ENCODE results near the gene RALGAPA2. TPM values are rescaled to one million over a fixed set of nuclear protein-coding genes. Genes with fewer than 3 reads are reported as not detected.

Gene RALGAPA2
- polyA plus RNA-seq, 1 of the 3 experiments (the other 2 are of a cell fraction): 1.0 TPM

DNA sequence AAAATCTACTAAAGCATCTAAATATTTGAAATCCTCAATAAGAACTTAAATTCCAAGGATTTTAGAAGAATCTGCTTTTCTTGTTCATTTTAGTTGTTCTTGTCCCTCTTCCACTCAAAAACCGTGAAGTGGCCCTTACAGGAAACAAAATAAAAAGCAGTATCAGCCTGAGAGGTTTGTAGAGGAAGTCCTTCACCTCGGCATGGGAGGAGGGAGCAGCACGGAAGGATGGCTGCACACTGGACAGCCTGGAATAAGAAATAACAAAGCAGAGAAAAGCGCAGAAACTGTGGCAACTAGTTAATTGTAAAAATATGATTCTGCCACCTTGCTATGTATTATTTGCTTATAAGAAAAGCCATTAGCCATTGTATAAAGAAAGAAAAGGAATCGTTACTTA is 46.1 kb downstream of the RALGAPA2 start:
- H3K27ac ChIP-seq (ENCODE audit: low read depth in 2 of 2, low read length in 1 of 2): no peak overlapping the region
- no peak overlapping the region for H2AFZ ChIP-seq (ENCODE audit: low read depth)
- no peak for TF ChIP-seq EZH2phosphoT487 (IDR thresholded peaks at IDR 0.05; ENCODE audit: borderline replicate concordance, low read depth)
- no peak for TF ChIP-seq MEF2A (IDR thresholded peaks at IDR 0.05; ENCODE audit: borderline replicate concordance, low read depth)
- no peak for TF ChIP-seq GATA2 (CRISPR knock-in tag; IDR thresholded peaks at IDR 0.05)
- no peak for TF ChIP-seq ELF1 (IDR thresholded peaks at IDR 0.05)
- TF ChIP-seq, protein P1, sequence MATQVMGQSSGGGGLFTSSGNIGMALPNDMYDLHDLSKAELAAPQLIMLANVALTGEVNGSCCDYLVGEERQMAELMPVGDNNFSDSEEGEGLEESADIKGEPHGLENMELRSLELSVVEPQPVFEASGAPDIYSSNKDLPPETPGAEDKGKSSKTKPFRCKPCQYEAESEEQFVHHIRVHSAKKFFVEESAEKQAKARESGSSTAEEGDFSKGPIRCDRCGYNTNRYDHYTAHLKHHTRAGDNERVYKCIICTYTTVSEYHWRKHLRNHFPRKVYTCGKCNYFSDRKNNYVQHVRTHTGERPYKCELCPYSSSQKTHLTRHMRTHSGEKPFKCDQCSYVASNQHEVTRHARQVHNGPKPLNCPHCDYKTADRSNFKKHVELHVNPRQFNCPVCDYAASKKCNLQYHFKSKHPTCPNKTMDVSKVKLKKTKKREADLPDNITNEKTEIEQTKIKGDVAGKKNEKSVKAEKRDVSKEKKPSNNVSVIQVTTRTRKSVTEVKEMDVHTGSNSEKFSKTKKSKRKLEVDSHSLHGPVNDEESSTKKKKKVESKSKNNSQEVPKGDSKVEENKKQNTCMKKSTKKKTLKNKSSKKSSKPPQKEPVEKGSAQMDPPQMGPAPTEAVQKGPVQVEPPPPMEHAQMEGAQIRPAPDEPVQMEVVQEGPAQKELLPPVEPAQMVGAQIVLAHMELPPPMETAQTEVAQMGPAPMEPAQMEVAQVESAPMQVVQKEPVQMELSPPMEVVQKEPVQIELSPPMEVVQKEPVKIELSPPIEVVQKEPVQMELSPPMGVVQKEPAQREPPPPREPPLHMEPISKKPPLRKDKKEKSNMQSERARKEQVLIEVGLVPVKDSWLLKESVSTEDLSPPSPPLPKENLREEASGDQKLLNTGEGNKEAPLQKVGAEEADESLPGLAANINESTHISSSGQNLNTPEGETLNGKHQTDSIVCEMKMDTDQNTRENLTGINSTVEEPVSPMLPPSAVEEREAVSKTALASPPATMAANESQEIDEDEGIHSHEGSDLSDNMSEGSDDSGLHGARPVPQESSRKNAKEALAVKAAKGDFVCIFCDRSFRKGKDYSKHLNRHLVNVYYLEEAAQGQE (IDR thresholded peaks at IDR 0.05; ENCODE audit: low read depth, low read length): no peak
- TF ChIP-seq MXI1 (IDR thresholded peaks at IDR 0.05; ENCODE audit: low read depth, low read length): no peak
- TF ChIP-seq POLR2AphosphoS5 (IDR thresholded peaks at IDR 0.05; ENCODE audit: low read depth, low read length): no peak
- TF ChIP-seq, protein P2, sequence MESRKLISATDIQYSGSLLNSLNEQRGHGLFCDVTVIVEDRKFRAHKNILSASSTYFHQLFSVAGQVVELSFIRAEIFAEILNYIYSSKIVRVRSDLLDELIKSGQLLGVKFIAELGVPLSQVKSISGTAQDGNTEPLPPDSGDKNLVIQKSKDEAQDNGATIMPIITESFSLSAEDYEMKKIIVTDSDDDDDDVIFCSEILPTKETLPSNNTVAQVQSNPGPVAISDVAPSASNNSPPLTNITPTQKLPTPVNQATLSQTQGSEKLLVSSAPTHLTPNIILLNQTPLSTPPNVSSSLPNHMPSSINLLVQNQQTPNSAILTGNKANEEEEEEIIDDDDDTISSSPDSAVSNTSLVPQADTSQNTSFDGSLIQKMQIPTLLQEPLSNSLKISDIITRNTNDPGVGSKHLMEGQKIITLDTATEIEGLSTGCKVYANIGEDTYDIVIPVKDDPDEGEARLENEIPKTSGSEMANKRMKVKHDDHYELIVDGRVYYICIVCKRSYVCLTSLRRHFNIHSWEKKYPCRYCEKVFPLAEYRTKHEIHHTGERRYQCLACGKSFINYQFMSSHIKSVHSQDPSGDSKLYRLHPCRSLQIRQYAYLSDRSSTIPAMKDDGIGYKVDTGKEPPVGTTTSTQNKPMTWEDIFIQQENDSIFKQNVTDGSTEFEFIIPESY (IDR thresholded peaks at IDR 0.05; ENCODE audit: borderline replicate concordance, low read depth): no peak
- no peak for TF ChIP-seq RXRA (IDR thresholded peaks at IDR 0.05; ENCODE audit: borderline replicate concordance, low read depth)
- TF ChIP-seq, protein P3, sequence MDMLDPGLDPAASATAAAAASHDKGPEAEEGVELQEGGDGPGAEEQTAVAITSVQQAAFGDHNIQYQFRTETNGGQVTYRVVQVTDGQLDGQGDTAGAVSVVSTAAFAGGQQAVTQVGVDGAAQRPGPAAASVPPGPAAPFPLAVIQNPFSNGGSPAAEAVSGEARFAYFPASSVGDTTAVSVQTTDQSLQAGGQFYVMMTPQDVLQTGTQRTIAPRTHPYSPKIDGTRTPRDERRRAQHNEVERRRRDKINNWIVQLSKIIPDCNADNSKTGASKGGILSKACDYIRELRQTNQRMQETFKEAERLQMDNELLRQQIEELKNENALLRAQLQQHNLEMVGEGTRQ (IDR thresholded peaks at IDR 0.05; ENCODE audit: borderline replicate concordance, low read depth, low read length): no peak
- TF ChIP-seq NRF1 (IDR thresholded peaks at IDR 0.05; ENCODE audit: low read depth, low read length): no peak
- no peak for TF ChIP-seq TEAD4 (IDR thresholded peaks at IDR 0.05; ENCODE audit: borderline replicate concordance, insufficient read depth)
- TF ChIP-seq, protein P4, sequence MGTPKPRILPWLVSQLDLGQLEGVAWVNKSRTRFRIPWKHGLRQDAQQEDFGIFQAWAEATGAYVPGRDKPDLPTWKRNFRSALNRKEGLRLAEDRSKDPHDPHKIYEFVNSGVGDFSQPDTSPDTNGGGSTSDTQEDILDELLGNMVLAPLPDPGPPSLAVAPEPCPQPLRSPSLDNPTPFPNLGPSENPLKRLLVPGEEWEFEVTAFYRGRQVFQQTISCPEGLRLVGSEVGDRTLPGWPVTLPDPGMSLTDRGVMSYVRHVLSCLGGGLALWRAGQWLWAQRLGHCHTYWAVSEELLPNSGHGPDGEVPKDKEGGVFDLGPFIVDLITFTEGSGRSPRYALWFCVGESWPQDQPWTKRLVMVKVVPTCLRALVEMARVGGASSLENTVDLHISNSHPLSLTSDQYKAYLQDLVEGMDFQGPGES (IDR thresholded peaks at IDR 0.05; ENCODE audit: low read depth, low read length): no peak
- TF ChIP-seq TCF12 (IDR thresholded peaks at IDR 0.05): no peak
- TF ChIP-seq CHD2 (IDR thresholded peaks at IDR 0.05; ENCODE audit: low read length, partially characterized antibody): no peak
- TF ChIP-seq SMC3 (IDR thresholded peaks at IDR 0.05; ENCODE audit: low read depth, low read length): no peak
- no peak for TF ChIP-seq JUND (IDR thresholded peaks at IDR 0.05)
- no peak for TF ChIP-seq FOXJ3 (CRISPR knock-in tag; IDR thresholded peaks at IDR 0.05)
- TF ChIP-seq RCOR1 (IDR thresholded peaks at IDR 0.05; ENCODE audit: low read length): no peak
- no peaks in the 10 kb centered on the region for H3K36me3 ChIP-seq (replicated peaks in 1 of 2; ENCODE audit: control insufficient read depth in 1 of 2, insufficient read depth in 2 of 2, low read length in 1 of 2)
- no peak overlapping the region for H3K4me3 ChIP-seq (ENCODE audit: low read depth in 2 of 2, low read length in 1 of 2)
- CTCF ChIA-PET: interaction anchor here (0.9 to 8.3 kb wide), 4 partner anchors 158 to 569 kb away, joined by 3 to 85 read pairs (median 4); no protein-coding TSS in a partner anchor
- no peaks in the 10 kb centered on the region for H3K9me3 ChIP-seq
- no peaks in the 10 kb centered on the region for H4K20me1 ChIP-seq (ENCODE audit: insufficient read depth)
- H3K79me2 ChIP-seq (ENCODE audit: insufficient read depth): no peaks in the 10 kb centered on the region
- no peaks in the 10 kb centered on the region; a peak in 2 of 4 replicates for H3K4me1 ChIP-seq (ENCODE audit: control insufficient read depth in 1 of 2, insufficient read depth in 2 of 2, low read depth in 1 of 2, low read length in 1 of 2)
- H3K9ac ChIP-seq: no peak overlapping the region
- H3K27me3 ChIP-seq (ENCODE audit: insufficient read depth): no peaks in the 10 kb centered on the region
- POLR2A ChIA-PET: no interaction called here
- no peak overlapping the region for H3K4me2 ChIP-seq
- 76% methylated on average over 5 of the region's 5 CpGs for WGBS (ENCODE audit: low lambda C conversion rate)
- no peaks in the 10 kb centered on the region for H3K9me2 ChIP-seq
- DNase-seq: no peak
- H3F3A ChIP-seq (replicated peaks; ENCODE audit: insufficient read depth): no peaks in the 10 kb centered on the region
